ENCODE data around the gene TP53AIP1. TPM values are rescaled to one million over a fixed set of nuclear protein-coding genes. Genes with fewer than 3 reads are reported as not detected.

The TP53AIP1 gene
- total RNA-seq, 2 experiments from 2014 or later: not detected

GRCh38 chr11:128936606-128937251 lies 5.9 kb downstream of the TP53AIP1 start:
- ATAC-seq: no peak
- intact Hi-C loops (cut with micrococcal nuclease): no loop called here
- CTCF ChIA-PET: interaction anchor here (0.8 to 2.7 kb wide), 3 partner anchors 20 to 51 kb away, joined by 3 to 15 read pairs (median 7); no protein-coding TSS in a partner anchor
- TF ChIP-seq, protein P1, sequence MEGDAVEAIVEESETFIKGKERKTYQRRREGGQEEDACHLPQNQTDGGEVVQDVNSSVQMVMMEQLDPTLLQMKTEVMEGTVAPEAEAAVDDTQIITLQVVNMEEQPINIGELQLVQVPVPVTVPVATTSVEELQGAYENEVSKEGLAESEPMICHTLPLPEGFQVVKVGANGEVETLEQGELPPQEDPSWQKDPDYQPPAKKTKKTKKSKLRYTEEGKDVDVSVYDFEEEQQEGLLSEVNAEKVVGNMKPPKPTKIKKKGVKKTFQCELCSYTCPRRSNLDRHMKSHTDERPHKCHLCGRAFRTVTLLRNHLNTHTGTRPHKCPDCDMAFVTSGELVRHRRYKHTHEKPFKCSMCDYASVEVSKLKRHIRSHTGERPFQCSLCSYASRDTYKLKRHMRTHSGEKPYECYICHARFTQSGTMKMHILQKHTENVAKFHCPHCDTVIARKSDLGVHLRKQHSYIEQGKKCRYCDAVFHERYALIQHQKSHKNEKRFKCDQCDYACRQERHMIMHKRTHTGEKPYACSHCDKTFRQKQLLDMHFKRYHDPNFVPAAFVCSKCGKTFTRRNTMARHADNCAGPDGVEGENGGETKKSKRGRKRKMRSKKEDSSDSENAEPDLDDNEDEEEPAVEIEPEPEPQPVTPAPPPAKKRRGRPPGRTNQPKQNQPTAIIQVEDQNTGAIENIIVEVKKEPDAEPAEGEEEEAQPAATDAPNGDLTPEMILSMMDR (IDR thresholded peaks at IDR 0.05): no peak
- no peaks in the 10 kb centered on the region for H3K9me3 Mint-ChIP-seq
- no peaks in the 10 kb centered on the region for H3K36me3 Mint-ChIP-seq (ENCODE audit: low read depth)
- no peak overlapping the region for H3K27ac Mint-ChIP-seq
- H3K4me3 Mint-ChIP-seq: no peak overlapping the region
- no peaks in the 10 kb centered on the region for H3K27me3 Mint-ChIP-seq
- no peaks in the 10 kb centered on the region for H3K4me1 Mint-ChIP-seq (ENCODE audit: low read depth)
- POLR2A ChIA-PET: no interaction called here
- no peak for DNase-seq

DNA sequence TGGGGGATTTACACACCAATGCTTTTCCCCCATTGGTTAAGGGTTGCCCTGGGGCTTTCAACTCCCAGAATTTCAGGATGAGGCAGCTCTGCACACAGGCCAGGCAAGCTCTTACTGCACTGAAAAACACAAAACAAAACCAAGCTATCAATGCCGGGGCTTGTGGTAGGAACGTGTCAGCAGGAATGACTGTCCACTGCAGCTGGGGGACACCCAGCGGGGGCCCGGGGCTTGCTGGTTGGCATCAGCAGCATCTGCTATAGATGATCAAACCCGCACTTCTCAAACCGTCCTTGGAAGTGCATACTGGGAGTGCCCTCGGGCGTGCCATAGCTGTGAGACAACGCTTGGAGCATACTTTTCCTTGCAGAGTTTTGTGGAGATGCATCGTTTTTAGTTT lies 7.7 kb downstream of the TP53AIP1 start:
- Mint-ChIP-seq H3K27me3 (no peaks in the 10 kb centered on the region), H3K4me3 (no peak overlapping the region), H3K27ac (no peak overlapping the region), H3K36me3 (ENCODE audit: low read depth) (no peaks in the 10 kb centered on the region), H3K9me3 (no peaks in the 10 kb centered on the region), H3K4me1 (ENCODE audit: low read depth) (no peaks in the 10 kb centered on the region)
- intact Hi-C loops (cut with micrococcal nuclease): no loop called here
- DNase-seq: no peak
- TF ChIP-seq, protein P1 (IDR thresholded peaks at IDR 0.05): no peak
- ChIA-PET CTCF (interaction anchor here (2.0 kb wide), 1 partner anchor 21 kb away, joined by 7 read pairs; no protein-coding TSS in a partner anchor), POLR2A (interaction anchor here (1.3 kb wide), 1 partner anchor 44 kb away, joined by 3 read pairs; the partner anchor contains the start of gene KCNJ5)
- ATAC-seq: no peak

DNA sequence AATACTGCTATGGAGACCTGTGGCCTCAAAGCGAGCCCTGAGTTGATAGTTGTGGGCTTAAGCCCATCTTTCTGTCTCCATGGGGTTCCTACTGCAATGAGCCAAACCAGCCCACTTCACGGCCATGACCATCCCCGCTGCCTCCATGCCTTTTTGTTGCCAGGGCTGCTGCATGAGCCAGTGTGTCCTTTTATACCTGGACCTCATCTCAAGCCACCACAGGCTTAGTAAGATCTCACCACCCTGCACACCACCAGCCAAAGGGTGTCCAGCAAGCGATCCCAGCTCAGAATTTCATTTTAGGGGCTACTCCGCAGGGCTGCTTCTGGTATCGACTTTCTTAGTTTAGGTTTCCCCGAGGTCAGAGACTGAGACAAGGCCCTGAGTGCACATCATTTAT lies 8.3 kb downstream of the TP53AIP1 start:
- ATAC-seq: no peak
- ChIA-PET POLR2A (no interaction called here), CTCF (interaction anchor here (1.1 to 1.2 kb wide), 2 partner anchors 22 to 29 kb away, joined by 4 to 5 read pairs; no protein-coding TSS in a partner anchor)
- H3K4me1 Mint-ChIP-seq (ENCODE audit: low read depth): peaks cover 3% of the 10 kb centered on the region
- intact Hi-C loops (cut with micrococcal nuclease): no loop called here
- H3K27me3 Mint-ChIP-seq: no peaks in the 10 kb centered on the region
- H3K9me3 Mint-ChIP-seq: no peaks in the 10 kb centered on the region
- H3K27ac Mint-ChIP-seq: no peak overlapping the region
- H3K4me3 Mint-ChIP-seq: no peak overlapping the region
- H3K36me3 Mint-ChIP-seq (ENCODE audit: low read depth): no peaks in the 10 kb centered on the region
- no peak for DNase-seq
- TF ChIP-seq, protein P1 (IDR thresholded peaks at IDR 0.05): no peak

GRCh38 chr11:128933481-128934178 lies 9.0 kb downstream of the TP53AIP1 start:
- POLR2A ChIA-PET: interaction anchor here (1.3 kb wide), 1 partner anchor 12 kb away, joined by 5 read pairs; no protein-coding TSS in a partner anchor
- TF ChIP-seq, protein P1 (IDR thresholded peaks at IDR 0.05): no peak
- ATAC-seq (no peak), DNase-seq (no peak)
- H3K36me3 Mint-ChIP-seq (ENCODE audit: low read depth): no peaks in the 10 kb centered on the region
- no peaks in the 10 kb centered on the region for H3K27me3 Mint-ChIP-seq
- no peak overlapping the region for H3K27ac Mint-ChIP-seq
- intact Hi-C loops (cut with micrococcal nuclease): no loop called here
- H3K4me3 Mint-ChIP-seq: no peak overlapping the region
- CTCF ChIA-PET: interaction anchor here (1.1 to 1.2 kb wide), 2 partner anchors 23 to 28 kb away, joined by 4 to 5 read pairs; no protein-coding TSS in a partner anchor
- H3K4me1 Mint-ChIP-seq (ENCODE audit: low read depth): peaks cover 6% of the 10 kb centered on the region
- no peaks in the 10 kb centered on the region for H3K9me3 Mint-ChIP-seq

- ATAC-seq (no peak), DNase-seq (no peak)
- CTCF ChIA-PET: interaction anchor here (1.4 kb wide), 1 partner anchor 24 kb away, joined by 3 read pairs; no protein-coding TSS in a partner anchor
These were observed 11.0 kb downstream of the TP53AIP1 start for GRCh38 chr11:128931668-128932067.

More at GRCh38 chr11:128931668-128932067, 11.0 kb downstream of the TP53AIP1 start:
- Mint-ChIP-seq H3K4me3 (no peak overlapping the region), H3K9me3 (no peaks in the 10 kb centered on the region), H3K27ac (no peak overlapping the region), H3K27me3 (no peaks in the 10 kb centered on the region), H3K4me1 (ENCODE audit: low read depth) (peaks cover 11% of the 10 kb centered on the region), H3K36me3 (ENCODE audit: low read depth) (no peaks in the 10 kb centered on the region)
- TF ChIP-seq, protein P1 (IDR thresholded peaks at IDR 0.05): no peak
- POLR2A ChIA-PET: no interaction called here
- intact Hi-C loops (cut with micrococcal nuclease): no loop called here
